Trophoblast cell (in vitro differentiated cells and primary cell): ENCODE data around the gene SDC1.

Experiments used
- DNase-seq, 2 donors: peaks; one replicate each; pipeline ENCODE4 v3.0.0-alpha.2; 2016
- H2AFZ ChIP-seq: 2 replicates; pipeline ENCODE4 v1.6.1; 2013; ENCODE audit warnings: low read length, moderate library complexity, mild to moderate bottlenecking; ENCODE audit not compliant: insufficient read depth, poor library complexity
- H2AK5ac ChIP-seq: 2 replicates; pipeline ENCODE4 v1.6.1; 2013; ENCODE audit warnings: mild to moderate bottlenecking, low read length
- H2BK120ac ChIP-seq: 2 replicates; pipeline ENCODE4 v1.6.1; 2013; ENCODE audit warnings: low read length, mild to moderate bottlenecking, moderate library complexity; ENCODE audit not compliant: insufficient read depth, poor library complexity
- H2BK12ac ChIP-seq: 2 replicates; pipeline ENCODE4 v1.6.1; 2013; ENCODE audit warnings: mild to moderate bottlenecking, low read length, moderate library complexity
- H2BK5ac ChIP-seq: 2 replicates; pipeline ENCODE4 v1.6.1; 2013; ENCODE audit warnings: low read length, low read depth, moderate library complexity, mild to moderate bottlenecking; ENCODE audit not compliant: poor library complexity
- H3K14ac ChIP-seq: 2 replicates; pipeline ENCODE4 v1.6.1; 2013; ENCODE audit warnings: mild to moderate bottlenecking, low read length
- H3K18ac ChIP-seq: 2 replicates; pipeline ENCODE4 v1.6.1; 2013; ENCODE audit warnings: mild to moderate bottlenecking, low read length
- H3K23ac ChIP-seq: 2 replicates; pipeline ENCODE4 v1.6.1; 2013; ENCODE audit warnings: low read length
- H3K27ac ChIP-seq: 2 replicates; pipeline ENCODE4 v1.5.1; 2013; ENCODE audit warnings: low read depth, mild to moderate bottlenecking, inconsistent platforms, low read length, moderate library complexity
- H3K27me3 ChIP-seq: 2 replicates; pipeline ENCODE4 v1.6.1; 2013; ENCODE audit warnings: inconsistent platforms, mild to moderate bottlenecking, low read length, moderate library complexity; ENCODE audit not compliant: insufficient read depth
- H3K36me3 ChIP-seq, 2 experiments: 1 replicate in 1 of 2; 2 replicates in 1 of 2; pipeline ENCODE4 v1.6.1; 2013; ENCODE audit warnings: low read length in 2 of 2, mild to moderate bottlenecking in 2 of 2, moderate library complexity in 1 of 2; ENCODE audit not compliant: insufficient read depth in 2 of 2, control insufficient read depth in 1 of 2
- H3K4ac ChIP-seq: 2 replicates; pipeline ENCODE4 v1.6.1; 2013; ENCODE audit warnings: low read depth, mild to moderate bottlenecking, low read length, moderate library complexity
- H3K4me1 ChIP-seq, 2 experiments: 1 replicate in 1 of 2; 2 replicates in 1 of 2; pipeline ENCODE4 v1.6.1; 2013; ENCODE audit warnings: low read length in 2 of 2, mild to moderate bottlenecking in 2 of 2, moderate library complexity in 1 of 2; ENCODE audit not compliant: insufficient read depth in 2 of 2, control insufficient read depth in 1 of 2
- H3K4me2 ChIP-seq: 2 replicates; pipeline ENCODE4 v1.6.1; 2013; ENCODE audit warnings: inconsistent platforms, mild to moderate bottlenecking, low read length, moderate library complexity
- H3K4me3 ChIP-seq: 2 replicates; pipeline ENCODE4 v1.5.1; 2013; ENCODE audit warnings: mild to moderate bottlenecking, low read depth, low read length, inconsistent platforms
- H3K79me1 ChIP-seq: one replicate; pipeline ENCODE4 v1.6.1; 2013; ENCODE audit warnings: low read length
- H3K79me2 ChIP-seq: 2 replicates; pipeline ENCODE4 v1.6.1; 2013; ENCODE audit warnings: low read length, mild to moderate bottlenecking; ENCODE audit not compliant: control insufficient read depth, insufficient read depth, poor library complexity
- H3K9ac ChIP-seq: 2 replicates; pipeline ENCODE4 v1.6.1; 2013; ENCODE audit warnings: mild to moderate bottlenecking, low read length
- H3K9me3 ChIP-seq: 2 replicates; pipeline ENCODE4 v1.6.1; 2013; ENCODE audit warnings: low read depth, mild to moderate bottlenecking, control low read depth, inconsistent platforms, low read length; ENCODE audit not compliant: insufficient read depth
- H4K12ac ChIP-seq: 2 replicates; pipeline ENCODE4 v1.6.1; 2013; ENCODE audit warnings: low read depth, mild to moderate bottlenecking, low read length, moderate library complexity
- H4K8ac ChIP-seq: 2 replicates; pipeline ENCODE4 v1.6.1; 2013; ENCODE audit warnings: low read depth, mild to moderate bottlenecking, low read length, moderate library complexity
- H4K91ac ChIP-seq: one replicate; pipeline ENCODE4 v1.6.1; 2013; ENCODE audit warnings: low read depth, mild to moderate bottlenecking, low read length, moderate library complexity
- WGBS: extraction: QIAGEN DNeasy Blood & Tissue Kit; methylation state at CpG from one replicate; pipeline ENCODE4 v1.1.7; 2013; ENCODE audit warnings: missing lambda C conversion rate; ENCODE audit not compliant: insufficient read length, insufficient coverage; ENCODE audit errors: extremely low coverage; 5-methylcytosine and 5-hydroxymethylcytosine counted together

The SDC1 gene

DNA sequence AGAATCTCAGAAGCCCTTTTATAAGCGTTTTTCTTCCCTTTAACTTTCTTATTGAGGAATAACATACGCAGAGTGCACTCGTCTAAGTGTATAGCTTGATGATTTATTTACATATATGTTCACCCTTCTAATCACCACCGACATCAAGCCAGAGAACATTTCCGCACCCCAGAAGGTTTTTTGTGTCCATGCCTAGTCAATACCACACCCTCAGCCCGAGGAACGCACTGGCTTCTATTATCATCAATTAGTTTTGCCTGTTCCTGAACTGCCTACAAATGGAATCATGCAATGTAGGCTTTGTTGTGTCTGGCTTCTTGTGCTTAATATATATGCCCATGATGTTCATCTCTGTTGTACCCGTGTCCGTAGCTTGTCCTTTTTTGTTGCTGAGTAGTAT lies 27.7 kb downstream of the SDC1 start:
- no peak overlapping the region for H3K27ac ChIP-seq
- H3K36me3 ChIP-seq: peaks cover 1 to 5% of the 10 kb centered on the region in 2 experiments
- H2AK5ac ChIP-seq: no peak overlapping the region
- H4K91ac ChIP-seq: no peak overlapping the region
- no peak overlapping the region for H3K4me3 ChIP-seq
- no CpG with 5 or more reads among the region's 9 CpGs for WGBS
- no peak overlapping the region for H3K4ac ChIP-seq
- no peak overlapping the region for H3K14ac ChIP-seq
- no peaks in the 10 kb centered on the region for H3K4me1 ChIP-seq
- H3K79me2 ChIP-seq: no peaks in the 10 kb centered on the region
- no peak overlapping the region for H2BK12ac ChIP-seq
- no peak overlapping the region for H4K8ac ChIP-seq
- H3K4me2 ChIP-seq: no peak overlapping the region
- H3K9me3 ChIP-seq: no peaks in the 10 kb centered on the region
- no peak overlapping the region for H3K9ac ChIP-seq
- no peak overlapping the region for H4K12ac ChIP-seq
- no peak overlapping the region for H3K18ac ChIP-seq
- peaks cover 2% of the 10 kb centered on the region for H3K79me1 ChIP-seq
- no peak overlapping the region for H2AFZ ChIP-seq
- no peak overlapping the region for H2BK5ac ChIP-seq
- H3K23ac ChIP-seq: no peak overlapping the region
- no peak overlapping the region for H2BK120ac ChIP-seq
- DNase-seq: no peak
- no peaks in the 10 kb centered on the region for H3K27me3 ChIP-seq

DNA sequence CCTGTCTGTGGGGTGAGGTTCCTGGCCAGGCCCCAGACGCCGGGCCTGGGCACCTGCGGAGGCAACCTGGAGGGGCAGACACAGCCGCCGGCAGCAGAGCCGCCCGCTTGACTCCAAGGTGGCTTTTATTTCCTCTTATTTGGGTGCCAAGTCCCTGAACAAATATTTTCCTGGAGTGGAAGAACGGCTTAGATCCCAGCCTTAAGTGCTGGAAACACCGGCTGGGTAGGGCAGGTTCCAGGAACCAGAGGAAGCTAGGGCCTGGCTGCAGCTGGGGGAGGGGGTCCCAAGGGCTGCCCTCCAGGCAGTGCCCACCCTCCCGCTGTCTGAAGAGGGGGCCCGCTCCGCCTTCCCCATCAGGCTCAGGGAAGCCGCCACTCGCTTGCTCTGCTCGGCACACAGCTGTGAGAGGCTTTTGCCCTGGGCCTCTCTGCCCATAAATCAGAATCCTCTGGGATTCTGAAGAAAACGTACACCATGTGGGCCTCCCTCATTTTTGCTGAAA lies 28.2 kb downstream of the SDC1 start:
- no peak overlapping the region for H3K4ac ChIP-seq
- H3K79me2 ChIP-seq: no peaks in the 10 kb centered on the region
- no peak for DNase-seq
- no peak overlapping the region for H2BK12ac ChIP-seq
- WGBS: no CpG with 5 or more reads among the region's 16 CpGs
- no peak overlapping the region for H3K18ac ChIP-seq
- H2AK5ac ChIP-seq: no peak overlapping the region
- no peak overlapping the region for H3K4me2 ChIP-seq
- H4K8ac ChIP-seq: no peak overlapping the region
- no peak overlapping the region for H2AFZ ChIP-seq
- no peak overlapping the region for H3K23ac ChIP-seq
- peaks cover 2% of the 10 kb centered on the region for H3K79me1 ChIP-seq
- no peaks in the 10 kb centered on the region for H3K27me3 ChIP-seq
- no peak overlapping the region for H4K91ac ChIP-seq
- H3K27ac ChIP-seq: no peak overlapping the region
- no peak overlapping the region for H2BK5ac ChIP-seq
- no peak overlapping the region for H4K12ac ChIP-seq
- no peaks in the 10 kb centered on the region for H3K9me3 ChIP-seq
- H3K9ac ChIP-seq: no peak overlapping the region
- H2BK120ac ChIP-seq: no peak overlapping the region
- no peak overlapping the region for H3K4me3 ChIP-seq
- H3K4me1 ChIP-seq: no peaks in the 10 kb centered on the region
- H3K14ac ChIP-seq: no peak overlapping the region
- peaks cover 0 to 3% of the 10 kb centered on the region in 2 experiments for H3K36me3 ChIP-seq

DNA sequence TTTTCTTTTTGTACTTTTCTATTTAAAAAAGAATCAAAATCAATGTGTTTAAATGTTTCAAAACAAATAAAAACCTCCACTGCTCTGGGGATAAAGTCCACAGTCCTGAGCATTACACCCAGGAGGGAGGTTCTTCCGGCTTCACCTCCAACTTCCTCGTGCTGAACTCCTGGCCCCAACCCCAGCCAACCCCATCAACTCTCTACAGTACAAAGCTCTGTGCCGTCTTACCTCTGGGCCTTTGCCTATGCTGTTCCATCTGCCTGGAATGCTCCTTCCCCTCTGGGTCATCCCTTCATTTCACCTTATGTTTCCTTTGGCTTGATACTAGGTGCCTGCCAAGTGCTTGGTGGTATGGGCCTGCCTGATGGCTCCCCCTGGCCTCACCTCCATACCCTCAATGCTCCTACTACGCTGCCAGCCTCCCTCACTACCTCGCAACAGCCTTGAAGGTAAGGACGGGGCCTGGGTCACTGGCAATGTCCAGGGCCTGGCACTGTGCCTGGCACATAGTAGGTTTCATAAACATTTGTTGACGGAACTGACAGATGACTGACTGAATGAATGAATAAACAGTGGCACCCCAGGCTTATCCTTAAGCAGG lies 28.8 kb downstream of the SDC1 start:
- no peak overlapping the region for H3K9ac ChIP-seq
- WGBS: no CpG with 5 or more reads among the region's 7 CpGs
- H3K27ac ChIP-seq: no peak overlapping the region
- no peak overlapping the region for H3K4ac ChIP-seq
- H2AFZ ChIP-seq: no peak overlapping the region
- no peak overlapping the region for H3K14ac ChIP-seq
- no peaks in the 10 kb centered on the region for H3K36me3 ChIP-seq
- no peak for DNase-seq
- H3K9me3 ChIP-seq: no peaks in the 10 kb centered on the region
- no peak overlapping the region for H2BK120ac ChIP-seq
- no peak overlapping the region for H3K4me2 ChIP-seq
- H2AK5ac ChIP-seq: no peak overlapping the region
- no peaks in the 10 kb centered on the region for H3K79me2 ChIP-seq
- H4K12ac ChIP-seq: no peak overlapping the region
- no peak overlapping the region for H3K4me3 ChIP-seq
- no peak overlapping the region for H4K91ac ChIP-seq
- no peak overlapping the region for H2BK12ac ChIP-seq
- H2BK5ac ChIP-seq: no peak overlapping the region
- no peaks in the 10 kb centered on the region for H3K4me1 ChIP-seq
- H4K8ac ChIP-seq: no peak overlapping the region
- no peak overlapping the region for H3K23ac ChIP-seq
- H3K27me3 ChIP-seq: no peaks in the 10 kb centered on the region
- no peak overlapping the region for H3K18ac ChIP-seq
- peaks cover 2% of the 10 kb centered on the region for H3K79me1 ChIP-seq

DNA sequence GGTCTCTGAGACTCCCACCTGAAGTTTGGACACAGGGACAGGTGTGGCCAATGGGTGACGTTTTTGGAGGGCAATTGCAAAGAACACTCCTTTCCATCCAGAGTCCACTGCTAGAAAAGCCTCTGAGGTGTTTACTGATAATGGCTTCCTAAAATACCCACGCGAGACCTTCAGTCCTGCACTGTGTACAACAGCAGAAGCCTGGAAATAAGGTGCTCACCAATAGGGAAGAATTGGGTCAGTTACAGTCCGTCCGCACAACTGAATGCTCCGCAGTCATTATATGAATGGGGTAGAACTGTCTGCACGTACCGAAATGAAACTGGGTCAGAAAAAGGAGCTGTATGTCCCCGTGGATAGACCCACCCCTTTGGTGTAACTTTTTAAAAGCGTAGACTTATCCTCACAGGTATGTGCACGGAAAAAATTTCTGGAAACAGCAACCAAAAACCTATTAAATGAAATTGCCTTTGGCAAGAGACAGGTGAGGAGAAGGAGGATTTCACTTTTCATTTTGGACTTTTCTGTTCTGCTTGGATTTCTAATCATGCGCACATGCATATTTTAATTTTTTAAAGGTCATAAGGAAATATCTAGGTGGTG lies 29.4 kb downstream of the SDC1 start:
- peaks cover 2% of the 10 kb centered on the region for H3K79me1 ChIP-seq
- no peak overlapping the region for H3K18ac ChIP-seq
- H3K9ac ChIP-seq: no peak overlapping the region
- H2BK12ac ChIP-seq: no peak overlapping the region
- H3K27ac ChIP-seq: no peak overlapping the region
- no peaks in the 10 kb centered on the region for H3K27me3 ChIP-seq
- H4K91ac ChIP-seq: no peak overlapping the region
- H3K79me2 ChIP-seq: no peaks in the 10 kb centered on the region
- H2AK5ac ChIP-seq: no peak overlapping the region
- no CpG with 5 or more reads among the region's 12 CpGs for WGBS
- no peak overlapping the region for H3K4me2 ChIP-seq
- no peak overlapping the region for H2BK5ac ChIP-seq
- no peaks in the 10 kb centered on the region for H3K36me3 ChIP-seq
- no peak overlapping the region for H3K14ac ChIP-seq
- H3K4me1 ChIP-seq: no peaks in the 10 kb centered on the region
- H3K9me3 ChIP-seq: no peaks in the 10 kb centered on the region
- no peak for DNase-seq
- H4K8ac ChIP-seq: no peak overlapping the region
- no peak overlapping the region for H3K23ac ChIP-seq
- H4K12ac ChIP-seq: no peak overlapping the region
- no peak overlapping the region for H2BK120ac ChIP-seq
- H3K4ac ChIP-seq: no peak overlapping the region
- no peak overlapping the region for H2AFZ ChIP-seq
- H3K4me3 ChIP-seq: no peak overlapping the region
